Kidney (tissue), 14 donors: ENCODE measurements around the gene RABL2B. TPM values are rescaled to one million over a fixed set of nuclear protein-coding genes. Genes with fewer than 3 reads are reported as not detected.
"Not testable (repeated sequence)": the region's sequence is repeated elsewhere in the genome, so short reads cannot be mapped to it uniquely, and the experiment has no call there.

Experiments used
- DNase-seq, 5 donors: peaks; one replicate each; pipeline ENCODE4 v3.0.0-alpha.2; 2013 to 2020
- FAIRE-seq: peaks from 2 replicates; lab custom pipeline; 2012; peaks lifted over from hg19 to GRCh38; lab: Jason Lieb, UNC
- H3K27ac ChIP-seq, 2 donors: one replicate each; pipeline ENCODE4 v1.7.0; 2013; ENCODE audit warnings: low read depth in 2 of 2, low read length in 2 of 2, inconsistent platforms in 1 of 2
- H3K27me3 ChIP-seq: one replicate; pipeline ENCODE4 v1.7.1; 2013; ENCODE audit warnings: low read length, inconsistent platforms; ENCODE audit not compliant: control insufficient read depth, insufficient read depth
- H3K36me3 ChIP-seq, 3 donors: one replicate each; pipeline versions ENCODE4 v1.7.0 to v1.7.1; 2013; ENCODE audit warnings: low read length in 3 of 3, control low read depth in 1 of 3, inconsistent platforms in 1 of 3; ENCODE audit not compliant: insufficient read depth in 3 of 3, control insufficient read depth in 2 of 3
- H3K4me1 ChIP-seq, 3 donors: one replicate each; pipeline versions ENCODE4 v1.7.0 to v1.7.1; 2013; ENCODE audit warnings: low read length in 3 of 3, inconsistent platforms in 1 of 3, low read depth in 1 of 3; ENCODE audit not compliant: control insufficient read depth in 2 of 3, insufficient read depth in 2 of 3
- H3K4me3 ChIP-seq, 3 donors: one replicate each; pipeline versions ENCODE4 v1.7.0 to v1.8.1; 2013; ENCODE audit warnings: low read length in 3 of 3, control low read depth in 1 of 3, inconsistent platforms in 1 of 3
- H3K9ac ChIP-seq, 3 donors: one replicate each; pipeline versions ENCODE4 v1.7.0 to v1.7.1; 2013; ENCODE audit warnings: low read length in 3 of 3, control low read depth in 1 of 3, inconsistent platforms in 1 of 3
- H3K9me3 ChIP-seq, 3 donors: one replicate each; pipeline versions ENCODE4 v1.7.0 to v1.7.1; 2013; ENCODE audit warnings: low read length in 3 of 3, control low read depth in 1 of 3, inconsistent platforms in 1 of 3; ENCODE audit not compliant: control insufficient read depth in 2 of 3, insufficient read depth in 1 of 3
- CTCF ChIP-seq: IDR thresholded peaks from 3 replicates; pipeline ENCODE4 v1.5.1; 2012; ENCODE audit warnings: mild to moderate bottlenecking, moderate library complexity, borderline replicate concordance; ENCODE audit not compliant: insufficient read depth; ENCODE audit errors: extremely low read depth
- intact Hi-C: fragments of 100-400 bp; cut with DNase I; formaldehyde crosslinking; loops from one replicate; pipeline ENCODE4 v1.11.1; 2022
- polyA plus RNA-seq: library from polyadenylated mRNA; stranded (reverse); fragments of 350-450 nt; fragmentation: Illumina TruSeq; extraction: RNeasy Lipid Tissue Mini Kit (QIAGEN cat#74804); gene quantifications from one replicate; pipeline ENCODE4 v1.2.3, GENCODE V29; 2014; ENCODE audit warnings: low read depth, low replicate concordance; ENCODE audit not compliant: insufficient read depth
- total RNA-seq: library from RNA; stranded (reverse); fragmentation: NEBNext Ultra II Directional; extraction: Animal tissue kit (Norgen Biotek cat#: 25700); gene quantifications from one replicate; pipeline ENCODE4 v1.2.1, GENCODE V29; 2021
- donor health status: control.
- donor health status: control.
- donor health status: control.
- donor health status: control.
- donor health status: control.
- donor health status: DM: yes; HTN: yes; CAD: no.
- donor health status: Normal renal cell carcinoma (clear cell type).

RABL2B gene
- total and polyA plus RNA-seq, 2 donors from 2014 or later, result 26.2 to 43.5 TPM

- H3K27me3 ChIP-seq, H3K27ac ChIP-seq, FAIRE-seq, intact Hi-C loops, H3K9ac ChIP-seq, H3K36me3 ChIP-seq, H3K9me3 ChIP-seq, H3K4me3 ChIP-seq, H3K4me1 ChIP-seq: not testable (repeated sequence)
- peak; percentile 68 to 89 (median 84) for DNase-seq
Measured at GRCh38 chr22:50775132-50775531, 8.3 kb downstream of the RABL2B start.

- H3K4me1 ChIP-seq, H3K9me3 ChIP-seq, H3K9ac ChIP-seq, H3K36me3 ChIP-seq, H3K27me3 ChIP-seq, H3K4me3 ChIP-seq, DNase-seq, intact Hi-C loops, FAIRE-seq, H3K27ac ChIP-seq: not testable (repeated sequence)
Measured at GRCh38 chr22:50764288-50764687, 19.1 kb downstream of the RABL2B start.

- H3K36me3 ChIP-seq, FAIRE-seq, H3K4me3 ChIP-seq, H3K9me3 ChIP-seq, H3K27me3 ChIP-seq, DNase-seq, H3K4me1 ChIP-seq, H3K27ac ChIP-seq, intact Hi-C loops, H3K9ac ChIP-seq: not testable (repeated sequence)
Measured at GRCh38 chr22:50761829-50762228, 21.6 kb downstream of the RABL2B start.

- not testable (repeated sequence) for FAIRE-seq
Measured at GRCh38 chr22:50759597-50760341, 23.7 kb downstream of the RABL2B start.

GRCh38 chr22:50756949-50757491, 26.4 kb downstream of the RABL2B start:
- H3K9me3 ChIP-seq, H3K27ac ChIP-seq, H3K36me3 ChIP-seq, H3K27me3 ChIP-seq, intact Hi-C loops, H3K9ac ChIP-seq, H3K4me1 ChIP-seq, FAIRE-seq: not testable (repeated sequence)
- peak; percentile 10 for TF ChIP-seq CTCF
- peak overlapping the region; percentile 53 to 57 (median 55) for H3K4me3 ChIP-seq
- peak in 3 of 5 donors; percentile 8 to 43 (median 11) for DNase-seq

More at GRCh38 chr22:50759597-50760341, 23.7 kb downstream of the RABL2B start:
- DNase-seq, H3K36me3 ChIP-seq, H3K27me3 ChIP-seq, H3K27ac ChIP-seq, intact Hi-C loops, H3K9me3 ChIP-seq, H3K4me3 ChIP-seq, H3K9ac ChIP-seq, H3K4me1 ChIP-seq: not testable (repeated sequence)

GRCh38 chr22:50756406-50756805, 27.0 kb downstream of the RABL2B start:
- H3K9me3 ChIP-seq, H3K36me3 ChIP-seq, H3K27me3 ChIP-seq, H3K27ac ChIP-seq, DNase-seq, H3K4me3 ChIP-seq, H3K4me1 ChIP-seq, FAIRE-seq, H3K9ac ChIP-seq, intact Hi-C loops: not testable (repeated sequence)

- H3K9me3 ChIP-seq, H3K9ac ChIP-seq, H3K27me3 ChIP-seq, H3K4me3 ChIP-seq, intact Hi-C loops, H3K36me3 ChIP-seq, FAIRE-seq, H3K27ac ChIP-seq, H3K4me1 ChIP-seq: not testable (repeated sequence)
- peak in 2 of 5 donors; percentile 6 to 58 for DNase-seq
Measured at GRCh38 chr22:50755251-50755650, 28.2 kb downstream of the RABL2B start.
